Measurements from ENCODE around the gene GPRC5D.

GPRC5D gene

GRCh38 chr12:12903642-12904609 lies 48.0 kb downstream of the GPRC5D start:
- no peak for DNase-seq

GRCh38 chr12:12902036-12902435 lies 49.9 kb downstream of the GPRC5D start:
- DNase-seq, result no peak

GRCh38 chr12:12901158-12901791 lies 50.7 kb downstream of the GPRC5D start:
- no peak for DNase-seq

- no peak for DNase-seq
Measured at GRCh38 chr12:12900786-12901157, 51.2 kb downstream of the GPRC5D start.

- DNase-seq, result no peak
Measured at GRCh38 chr12:12899530-12900380, 52.2 kb downstream of the GPRC5D start.

- DNase-seq, result no peak
Measured at GRCh38 chr12:12898911-12899511, 53.0 kb downstream of the GPRC5D start.

- DNase-seq, result no peak
Measured at GRCh38 chr12:12898136-12898717, 53.7 kb downstream of the GPRC5D start.

GRCh38 chr12:12897302-12897701 lies 54.7 kb downstream of the GPRC5D start:
- no peak for DNase-seq

- DNase-seq, result no peak
Measured at GRCh38 chr12:12896260-12896659, 55.7 kb downstream of the GPRC5D start.

GRCh38 chr12:12893438-12893837 lies 58.5 kb downstream of the GPRC5D start:
- no peak for DNase-seq

- DNase-seq, result no peak
Measured at GRCh38 chr12:12892681-12893141, 59.3 kb downstream of the GPRC5D start.

GRCh38 chr12:12891881-12892355 lies 60.1 kb downstream of the GPRC5D start:
- no peak for DNase-seq

- peak; percentile 36 for DNase-seq
Measured at GRCh38 chr12:12891080-12891880, 60.7 kb downstream of the GPRC5D start, which contains the start of gene GPRC5A. Gene GPRC5A, plus strand, starts transcription at chr12:12891562. Its CDS starts 16,688 bp downstream, at chr12:12908250.
